HepG2 (cell line): ENCODE results near the gene RER1. TPM values are rescaled to one million over a fixed set of nuclear protein-coding genes. Genes with fewer than 3 reads are reported as not detected.

ENCODE experiments used
- ATAC-seq: fragments of 200-7000 bp; cut with Tn5 transposase; 3 replicates; pipeline ENCODE4 v1.9.1; 2020; ENCODE audit warnings: mild to moderate bottlenecking, moderate library complexity
- BruUV-seq: library from RNA; stranded (reverse); fragments of 400-500 nt; replicated peaks from 2 replicates; lab custom pipeline; 2021; lab: Mats Ljungman, UMichigan
- CTCF ChIA-PET: fragments of 300-600 bp; formaldehyde crosslinking; extraction: SDS; loops from one replicate; lab custom pipeline; 2021; ENCODE audit warnings: low total read pairs, inconsistent platforms, low intra/inter-chr PET ratio; lab: Yijun Ruan, JAX
- POLR2A ChIA-PET: fragments of 350-600 bp; sonication (Branson Sonifier 250); formaldehyde crosslinking; loops from one replicate; lab custom pipeline; 2020; ENCODE audit warnings: antibody characterized with exemption, inconsistent platforms; lab: Yijun Ruan, JAX
- DNase-seq: peaks from one replicate; pipeline ENCODE4 v3.0.0-alpha.2; 2015; ENCODE audit warnings: low spot score
- FAIRE-seq: peaks from 3 replicates; lab custom pipeline; 2011; peaks lifted over from hg19 to GRCh38; lab: Jason Lieb, UNC
- H2AFZ ChIP-seq: one replicate; pipeline ENCODE4 v1.6.1; 2011; ENCODE audit warnings: low read length, inconsistent platforms
- H3K27ac ChIP-seq: fragments of 300-600 bp; 3 replicates; pipeline ENCODE4 v1.8.0; 2011; ENCODE audit warnings: mixed run types, mild to moderate bottlenecking, mixed read lengths, low read length, inconsistent platforms; ENCODE audit not compliant: insufficient read depth; ENCODE audit errors: extremely low read length
- H3K27me3 ChIP-seq, 2 experiments: fragments of 200-600 bp in 1 of 2; 2 replicates in 1 of 2; 3 replicates in 1 of 2; pipeline versions ENCODE4 v1.6.0 to v1.8.0; 2011; ENCODE audit warnings: low read length in 2 of 2, mild to moderate bottlenecking in 2 of 2, moderate library complexity in 2 of 2, inconsistent platforms in 1 of 2; ENCODE audit not compliant: insufficient read depth in 2 of 2, control insufficient read depth in 1 of 2
- H3K36me3 ChIP-seq, 2 experiments: fragments of 200-600 bp in 1 of 2; replicated peaks in 1 of 2; 2 replicates in 1 of 2; 3 replicates in 1 of 2; pipeline versions ENCODE4 v1.5.1 to v1.8.0; 2011; ENCODE audit warnings: low read length in 2 of 2, inconsistent platforms in 1 of 2; ENCODE audit not compliant: insufficient read depth in 2 of 2, control insufficient read depth in 1 of 2
- H3K4me1 ChIP-seq: 2 replicates; pipeline ENCODE4 v1.5.1; 2012; ENCODE audit warnings: low read length, inconsistent platforms; ENCODE audit not compliant: insufficient read depth
- H3K4me2 ChIP-seq: 2 replicates; pipeline ENCODE4 v1.6.0; 2011; ENCODE audit warnings: low read depth, low read length, inconsistent platforms
- H3K4me3 ChIP-seq, 3 experiments: fragments of 200-600 bp in 1 of 3; sonication (generic), shearing (Covaris generic) in 1 of 3; replicated peaks in 1 of 3; 2 replicates each; pipeline ENCODE4 v1.5.1; 2011 to 2016; ENCODE audit warnings: low read length in 3 of 3, inconsistent platforms in 2 of 3, low read depth in 2 of 3, mild to moderate bottlenecking in 2 of 3, control low read depth in 1 of 3, mixed read lengths in 1 of 3; ENCODE audit not compliant: insufficient read depth in 1 of 3
- H3K79me2 ChIP-seq: one replicate; pipeline ENCODE4 v1.6.1; 2011; ENCODE audit warnings: low read length, inconsistent platforms; ENCODE audit not compliant: insufficient read depth
- H3K9ac ChIP-seq: 2 replicates; pipeline ENCODE4 v1.6.0; 2011; ENCODE audit warnings: mild to moderate bottlenecking, low read depth, low read length, inconsistent platforms; ENCODE audit not compliant: insufficient read depth
- H3K9me3 ChIP-seq: 2 replicates; pipeline ENCODE4 v1.5.1; 2012; ENCODE audit warnings: mild to moderate bottlenecking, low read length
- H4K20me1 ChIP-seq: 2 replicates; pipeline ENCODE4 v1.6.0; 2011; ENCODE audit warnings: inconsistent platforms, mild to moderate bottlenecking, low read length, moderate library complexity; ENCODE audit not compliant: insufficient read depth
- EZH2 ChIP-seq: conservative IDR thresholded peaks from 2 replicates; pipeline ENCODE4 v1.6.1; 2012; ENCODE audit warnings: mild to moderate bottlenecking, low read depth, low read length, moderate library complexity
- ZNF44 ChIP-seq: sonication (generic); formaldehyde crosslinking; IDR thresholded peaks from 2 replicates; pipeline ENCODE4 v1.5.1; 2020; ENCODE audit warnings: mild to moderate bottlenecking, missing genetic modification reagents
- ZZZ3 ChIP-seq: sonication (generic); formaldehyde crosslinking; IDR thresholded peaks from 2 replicates; pipeline ENCODE4 v1.4.0; 2020; ENCODE audit warnings: missing genetic modification reagents, mild to moderate bottlenecking, borderline replicate concordance
- WGBS: methylation state at CpG from one replicate; pipeline ENCODE4 v1.1.6; 2017; ENCODE audit warnings: low lambda C conversion rate; 5-methylcytosine and 5-hydroxymethylcytosine counted together
- in situ Hi-C: cut with HindIII; loops from 2 replicates; pipeline ENCODE4 v1.10.0; 2017; ENCODE audit warnings: low pct_unique_long_range_greater_than_20kb; ENCODE audit not compliant: extremely low pct_ligation_motif_present
- intact Hi-C: fragments of 100-400 bp; cut with micrococcal nuclease; formaldehyde crosslinking; loops from one replicate; pipeline ENCODE4 v1.10.0; 2022; ENCODE audit not compliant: unreplicated experiment
- polyA plus RNA-seq, 8 experiments: library from polyadenylated mRNA; depleted of rRNA in 3 of 8; stranded (reverse) in 7 of 8; unstranded in 1 of 8; fragments of >200 nt; fragmentation: Illumina TruSeq in 4 of 8; extraction: Trizol in 4 of 8; gene quantifications; 2 replicates each; pipeline versions ENCODE4 v1.2.1 to v1.2.3, GENCODE V29; 2011 to 2016; ENCODE audit warnings: low read depth in 4 of 8, missing spikeins in 1 of 8, mixed read lengths in 1 of 8; ENCODE audit not compliant: insufficient read depth in 1 of 8
- total RNA-seq, 5 experiments: library from RNA; depleted of rRNA; stranded (reverse); fragments of >200 nt; fragmentation: Illumina TruSeq; extraction: Trizol; gene quantifications; 2 replicates each; pipeline ENCODE4 v1.2.3, GENCODE V29; 2016; ENCODE audit warnings: low read depth in 1 of 5

RER1 gene
- total and polyA plus RNA-seq, 2 of the 13 experiments (the other 11 are each of a cell fraction or from before 2014, with no cell fraction given) = 128 to 164 TPM

DNA sequence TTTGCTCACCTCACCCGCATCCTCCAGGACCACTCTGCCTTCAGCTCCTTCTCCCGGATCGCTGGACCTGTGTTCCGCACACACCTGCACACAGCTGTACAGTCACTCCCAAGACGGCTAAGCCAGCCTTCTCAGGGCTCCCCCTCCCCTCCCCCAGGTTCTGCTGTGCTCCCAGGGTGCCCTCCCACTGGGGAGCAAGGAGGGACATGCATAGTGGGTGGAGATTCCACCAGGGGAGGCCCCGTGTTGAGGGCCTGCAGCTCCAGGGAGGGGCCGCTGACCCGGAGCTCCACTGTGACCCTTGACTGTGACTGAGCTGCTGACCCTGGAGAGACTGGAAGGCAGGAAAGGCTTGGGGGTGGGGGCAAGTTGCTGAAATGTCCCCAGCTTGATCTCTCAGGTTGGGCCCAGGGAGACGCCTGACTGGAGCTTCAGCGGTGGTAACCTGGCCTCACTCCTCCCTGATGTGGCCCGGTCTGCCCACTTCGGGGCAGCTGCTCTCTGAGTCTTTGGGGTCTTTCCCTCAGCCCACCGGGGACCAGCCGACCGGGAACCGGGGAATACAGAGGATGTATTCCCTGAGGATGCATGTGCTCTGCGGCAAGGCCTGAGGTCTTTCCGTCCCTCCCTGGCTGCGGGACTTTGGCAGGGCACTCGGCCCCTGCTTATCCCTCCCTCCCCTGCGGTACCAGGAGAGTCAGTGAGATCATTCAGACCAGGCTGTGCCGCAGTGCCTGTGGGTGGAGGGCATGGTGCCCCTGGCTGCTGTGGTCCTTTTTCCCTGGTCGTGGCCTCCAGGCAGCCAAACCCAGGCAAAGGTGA is 55.8 kb downstream of the RER1 start:
- Histone ChIP-seq H4K20me1 (no peaks in the 10 kb centered on the region), H3K9ac (no peak overlapping the region), H3K4me3 (no peak overlapping the region), H3K36me3 (no peaks in the 10 kb centered on the region), H3K27ac (no peak overlapping the region), H2AFZ (no peak overlapping the region), H3K4me2 (no peak overlapping the region), H3K27me3 (peaks cover 33 to 72% of the 10 kb centered on the region in 2 experiments), H3K79me2 (no peaks in the 10 kb centered on the region), H3K4me1 (no peaks in the 10 kb centered on the region; the same call in 1 of the 2 replicates), H3K9me3 (no peaks in the 10 kb centered on the region)
- DNase-seq = no peak
- no TSS peak for BruUV-seq
- TF ChIP-seq EZH2 (0 out of 2 replicates have a peak, but pooled peaks have one; percentile 0), ZNF44 (CRISPR knock-in tag) (no peak)
- intact Hi-C loops (no loop called here), in situ Hi-C loops (no loop called here)
- WGBS = 13% methylated on average over 3 of the region's 23 CpGs
- ChIA-PET POLR2A (no interaction called here), CTCF (no interaction called here)
- FAIRE-seq = no peak
- ATAC-seq = peak; percentile 4; the same call in 1 of the 3 replicates

GRCh38 chr1:2448098-2448445 is 56.4 kb downstream of the RER1 start:
- ATAC-seq (peak; percentile 17), FAIRE-seq (no peak), DNase-seq (peak; percentile 12)
- intact Hi-C loops = no loop called here
- no peak for TF ChIP-seq ZZZ3
- Histone ChIP-seq H3K79me2 (no peaks in the 10 kb centered on the region), H3K4me3 (no peak overlapping the region), H2AFZ (no peak overlapping the region), H3K4me2 (no peak overlapping the region), H3K27ac (no peak overlapping the region), H4K20me1 (no peaks in the 10 kb centered on the region), H3K9me3 (no peaks in the 10 kb centered on the region), H3K36me3 (no peaks in the 10 kb centered on the region), H3K9ac (no peak overlapping the region), H3K27me3 (peaks cover 28 to 72% of the 10 kb centered on the region in 2 experiments; a peak in 4 of 5 replicates), H3K4me1 (no peaks in the 10 kb centered on the region; the same call in 1 of the 2 replicates)
- 35% methylated on average over 8 of the region's 18 CpGs for WGBS
- in situ Hi-C loops = no loop called here
- ChIA-PET CTCF (no interaction called here), POLR2A (no interaction called here)
- BruUV-seq = no TSS peak
